GM10847 (cell line): Measurements from ENCODE around the gene AARSD1.

ENCODE experiments used
- POLR2A ChIP-seq: IDR thresholded peaks from 2 replicates; pipeline ENCODE4 v1.6.1; 2011; ENCODE audit not compliant: insufficient read length; ENCODE audit errors: extremely low read depth

The AARSD1 gene

DNA sequence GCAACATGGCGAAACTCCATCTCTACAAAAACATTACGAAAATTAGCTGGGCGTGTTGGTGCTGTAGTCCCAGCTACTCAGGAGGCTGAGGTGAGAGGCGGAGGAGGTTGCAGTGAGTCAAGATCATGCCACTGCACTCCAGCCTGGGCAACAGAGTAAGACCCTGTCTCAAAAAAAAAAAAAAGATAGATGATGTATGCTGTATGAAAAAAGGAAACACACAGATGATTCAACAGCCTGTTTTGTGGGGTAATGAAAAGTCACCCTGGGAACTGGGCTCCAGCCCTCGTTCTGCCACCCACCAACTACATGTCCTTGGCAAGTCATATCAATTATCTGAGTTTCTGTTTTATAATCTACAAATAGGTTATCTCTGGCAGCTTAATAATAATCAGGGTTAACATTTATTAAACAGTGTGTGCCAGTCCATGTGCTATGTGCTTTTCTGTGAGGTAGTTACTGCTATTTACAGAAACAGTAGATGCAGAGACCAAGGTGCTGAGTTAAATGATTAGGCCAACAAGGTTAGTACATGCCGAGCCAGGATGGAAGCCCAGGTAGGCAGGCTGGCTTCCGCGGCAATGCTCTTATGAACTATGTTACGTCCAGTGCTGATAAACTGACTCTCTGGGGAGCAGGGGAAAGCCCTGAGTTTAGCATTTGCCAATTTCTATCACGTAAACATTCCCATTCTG, 62.6 kb downstream of the AARSD1 start:
- TF ChIP-seq POLR2A = no peak
